ENCODE measurements around the gene DIAPH2. TPM values are rescaled to one million over a fixed set of nuclear protein-coding genes. Genes with fewer than 3 reads are reported as not detected.

The DIAPH2 gene
- total and polyA plus RNA-seq, 2 donors (not counting 1 experiment from before 2014, with no cell fraction given): 4.2 to 32.4 TPM

DNA sequence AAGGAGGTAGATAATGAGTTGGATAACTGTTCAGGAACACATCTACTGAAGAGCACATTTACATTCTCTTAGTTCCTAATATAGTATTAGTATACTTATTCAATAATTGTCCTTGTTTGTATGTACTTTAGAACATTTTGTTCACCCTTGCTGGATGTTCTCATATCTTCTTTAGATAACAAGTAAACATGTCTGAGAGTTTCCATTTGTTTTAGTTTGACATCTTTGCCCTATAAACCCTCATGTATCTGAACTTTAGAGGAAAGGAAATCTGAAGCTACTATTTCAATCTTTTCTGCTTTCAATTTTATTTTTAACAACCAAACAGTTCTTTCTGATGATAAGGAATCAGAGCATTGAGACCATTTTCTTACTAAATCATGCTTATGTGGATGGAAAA is 717.7 kb downstream of the DIAPH2 start:
- ChIA-PET POLR2A (no interaction called here), CTCF (no interaction called here)
- no peak overlapping the region for H2AFZ ChIP-seq (ENCODE audit: insufficient read depth, low read depth, low read length, poor library complexity, severe bottlenecking)
- H3K27me3 ChIP-seq (replicated peaks in 1 of 4; ENCODE audit: control extremely low read depth in 1 of 4, control insufficient read depth in 3 of 4, insufficient read depth in 4 of 4, low read length in 3 of 4): no peaks in the 10 kb centered on the region
- H3K9ac ChIP-seq (ENCODE audit: low read length): no peak overlapping the region
- Mint-ChIP-seq H3K9me3 (ENCODE audit: insufficient read depth) (no peaks in the 10 kb centered on the region), H3K27me3 (no peaks in the 10 kb centered on the region), H3K4me3 (no peak overlapping the region), H3K4me1 (no peaks in the 10 kb centered on the region), H3K27ac (no peak overlapping the region)
- no peaks in the 10 kb centered on the region for H3K9me3 ChIP-seq (ENCODE audit: control extremely low read depth in 1 of 3, control insufficient read depth in 2 of 3, insufficient read depth in 1 of 3, low read length in 2 of 3)
- DNase-seq: no peak
- intact Hi-C loops (cut with micrococcal nuclease): no loop called here
- H3K4me2 ChIP-seq (replicated peaks; ENCODE audit: low read depth, low read length, poor library complexity, severe bottlenecking): no peak overlapping the region
- no peak overlapping the region for H3K4me3 ChIP-seq (ENCODE audit: control extremely low read depth in 1 of 5, extremely low read depth in 1 of 5, insufficient read depth in 1 of 5, low read depth in 2 of 5, low read length in 4 of 5)
- no peaks in the 10 kb centered on the region for H3K79me2 ChIP-seq (ENCODE audit: control insufficient read depth, insufficient read depth, low read length)
- ATAC-seq (ENCODE audit: low read depth): no peak
- H4K20me1 ChIP-seq (ENCODE audit: control insufficient read depth, insufficient read depth, low read length, poor library complexity, severe bottlenecking): no peaks in the 10 kb centered on the region
- TF ChIP-seq EZH2 (IDR thresholded peaks at IDR 0.05; ENCODE audit: borderline replicate concordance, insufficient read depth, low read depth, low read length, poor library complexity, severe bottlenecking): no peak
- TF ChIP-seq, protein P1, sequence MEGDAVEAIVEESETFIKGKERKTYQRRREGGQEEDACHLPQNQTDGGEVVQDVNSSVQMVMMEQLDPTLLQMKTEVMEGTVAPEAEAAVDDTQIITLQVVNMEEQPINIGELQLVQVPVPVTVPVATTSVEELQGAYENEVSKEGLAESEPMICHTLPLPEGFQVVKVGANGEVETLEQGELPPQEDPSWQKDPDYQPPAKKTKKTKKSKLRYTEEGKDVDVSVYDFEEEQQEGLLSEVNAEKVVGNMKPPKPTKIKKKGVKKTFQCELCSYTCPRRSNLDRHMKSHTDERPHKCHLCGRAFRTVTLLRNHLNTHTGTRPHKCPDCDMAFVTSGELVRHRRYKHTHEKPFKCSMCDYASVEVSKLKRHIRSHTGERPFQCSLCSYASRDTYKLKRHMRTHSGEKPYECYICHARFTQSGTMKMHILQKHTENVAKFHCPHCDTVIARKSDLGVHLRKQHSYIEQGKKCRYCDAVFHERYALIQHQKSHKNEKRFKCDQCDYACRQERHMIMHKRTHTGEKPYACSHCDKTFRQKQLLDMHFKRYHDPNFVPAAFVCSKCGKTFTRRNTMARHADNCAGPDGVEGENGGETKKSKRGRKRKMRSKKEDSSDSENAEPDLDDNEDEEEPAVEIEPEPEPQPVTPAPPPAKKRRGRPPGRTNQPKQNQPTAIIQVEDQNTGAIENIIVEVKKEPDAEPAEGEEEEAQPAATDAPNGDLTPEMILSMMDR (IDR thresholded peaks at IDR 0.05): no peak
- no peaks in the 10 kb centered on the region for H3K36me3 ChIP-seq (replicated peaks in 1 of 2; ENCODE audit: control extremely low read depth in 1 of 2, control insufficient read depth in 1 of 2, extremely low read depth in 1 of 2, insufficient read depth in 2 of 2, low read length in 1 of 2)
- H3K27ac ChIP-seq (ENCODE audit: low read length in 2 of 2): no peak overlapping the region
- no peaks in the 10 kb centered on the region for H3K4me1 ChIP-seq (ENCODE audit: control insufficient read depth in 2 of 2, insufficient read depth in 2 of 2, low read length in 2 of 2)

GRCh38 chrX:97402903-97403302 is 718.3 kb downstream of the DIAPH2 start:
- H4K20me1 ChIP-seq (ENCODE audit: control insufficient read depth, insufficient read depth, low read length, poor library complexity, severe bottlenecking): no peaks in the 10 kb centered on the region
- no peak overlapping the region for H3K27ac ChIP-seq (ENCODE audit: low read length in 2 of 2)
- TF ChIP-seq, protein P1 (IDR thresholded peaks at IDR 0.05): no peak
- TF ChIP-seq EZH2 (IDR thresholded peaks at IDR 0.05; ENCODE audit: borderline replicate concordance, insufficient read depth, low read depth, low read length, poor library complexity, severe bottlenecking): no peak
- no peaks in the 10 kb centered on the region for H3K4me1 ChIP-seq (ENCODE audit: control insufficient read depth in 2 of 2, insufficient read depth in 2 of 2, low read length in 2 of 2)
- H3K9me3 ChIP-seq (ENCODE audit: control extremely low read depth in 1 of 3, control insufficient read depth in 2 of 3, insufficient read depth in 1 of 3, low read length in 2 of 3): no peaks in the 10 kb centered on the region
- no peak for DNase-seq
- H2AFZ ChIP-seq (ENCODE audit: insufficient read depth, low read depth, low read length, poor library complexity, severe bottlenecking): no peak overlapping the region
- Mint-ChIP-seq H3K9me3 (ENCODE audit: insufficient read depth) (no peaks in the 10 kb centered on the region), H3K27me3 (no peaks in the 10 kb centered on the region), H3K4me1 (no peaks in the 10 kb centered on the region), H3K4me3 (no peak overlapping the region), H3K27ac (no peak overlapping the region)
- H3K79me2 ChIP-seq (ENCODE audit: control insufficient read depth, insufficient read depth, low read length): no peaks in the 10 kb centered on the region
- CTCF ChIA-PET: no interaction called here
- ATAC-seq (ENCODE audit: low read depth): no peak
- H3K4me2 ChIP-seq (replicated peaks; ENCODE audit: low read depth, low read length, poor library complexity, severe bottlenecking): no peak overlapping the region
- no peaks in the 10 kb centered on the region for H3K36me3 ChIP-seq (replicated peaks in 1 of 2; ENCODE audit: control extremely low read depth in 1 of 2, control insufficient read depth in 1 of 2, extremely low read depth in 1 of 2, insufficient read depth in 2 of 2, low read length in 1 of 2)
- no peak overlapping the region for H3K4me3 ChIP-seq (ENCODE audit: control extremely low read depth in 1 of 5, extremely low read depth in 1 of 5, insufficient read depth in 1 of 5, low read depth in 2 of 5, low read length in 4 of 5)
- POLR2A ChIA-PET: no interaction called here
- no peaks in the 10 kb centered on the region for H3K27me3 ChIP-seq (replicated peaks in 1 of 4; ENCODE audit: control extremely low read depth in 1 of 4, control insufficient read depth in 3 of 4, insufficient read depth in 4 of 4, low read length in 3 of 4)
- intact Hi-C loops (cut with micrococcal nuclease): no loop called here
- no peak overlapping the region for H3K9ac ChIP-seq (ENCODE audit: low read length)

Data from B cell (primary cell).